Upper lobe of left lung (tissue), 6 donors: ENCODE data around the gene PRR14. TPM values are rescaled to one million over a fixed set of nuclear protein-coding genes. Genes with fewer than 3 reads are reported as not detected.

Source experiments
- ATAC-seq, 2 donors: fragments of 200-7000 bp; cut with Tn5 transposase; one replicate each; pipeline ENCODE4 v1.9.1; 2022; ENCODE audit warnings: mild to moderate bottlenecking in 2 of 2, moderate library complexity in 2 of 2; ENCODE audit not compliant: low FRiP score in 2 of 2
- DNase-seq, 2 donors: peaks; one replicate each; pipeline ENCODE4 v3.0.0-alpha.2; 2019 to 2020
- H3K27ac ChIP-seq, 4 donors: fragments of 200-600 bp; sonication (generic); one replicate each; pipeline ENCODE4 v1.5.1; 2016 to 2019
- H3K27me3 ChIP-seq, 4 donors: fragments of 200-600 bp; sonication (generic); one replicate each; pipeline ENCODE4 v1.5.1; 2017 to 2019
- H3K36me3 ChIP-seq, 4 donors: fragments of 200-600 bp; sonication (generic); one replicate each; pipeline ENCODE4 v1.5.1; 2016 to 2019
- H3K4me1 ChIP-seq, 4 donors: fragments of 200-600 bp; sonication (generic); one replicate each; pipeline ENCODE4 v1.5.1; 2018 to 2019
- H3K4me3 ChIP-seq, 4 donors: fragments of 200-600 bp; sonication (generic); one replicate each; pipeline ENCODE4 v1.5.1; 2017 to 2019; ENCODE audit warnings: mild to moderate bottlenecking in 2 of 4, moderate library complexity in 1 of 4
- H3K9me3 ChIP-seq, 4 donors: fragments of 200-600 bp; sonication (generic); one replicate each; pipeline ENCODE4 v1.5.1; 2018 to 2019
- EP300 ChIP-seq, 4 donors: sonication (generic); formaldehyde crosslinking; IDR thresholded peaks; one replicate each; pipeline ENCODE4 v1.5.1; 2017; ENCODE audit warnings: antibody characterized with exemption in 4 of 4, control low read depth in 2 of 4
- POLR2A ChIP-seq, 4 donors: fragments of 450-650 bp; IDR thresholded peaks; one replicate each; pipeline ENCODE4 v1.5.1; 2016 to 2017; ENCODE audit warnings: antibody characterized with exemption in 4 of 4, mild to moderate bottlenecking in 2 of 4
- POLR2AphosphoS5 ChIP-seq, 2 donors: sonication (generic); formaldehyde crosslinking; IDR thresholded peaks; one replicate each; pipeline ENCODE4 v1.5.1; 2017; ENCODE audit warnings: antibody characterized with exemption in 2 of 2
- WGBS, 2 donors: methylation state at CpG; one replicate each; pipeline ENCODE4 v1.1.5; 2017 to 2018; 5-methylcytosine and 5-hydroxymethylcytosine counted together
- total RNA-seq, 6 donors: library from RNA; depleted of rRNA in 4 of 6; stranded (reverse); fragments of >200 nt in 4 of 6; gene quantifications; one replicate each; pipeline versions ENCODE4 v1.1.0 to v1.2.1, GENCODE V29; 2016 to 2021
- TF ChIP-seq, protein P1 (sequence below), 6 experiments: fragments of 450-650 bp in 4 of 6; fragments of 200-600 bp in 2 of 6; sonication (generic) in 2 of 6; IDR thresholded peaks; one replicate each; pipeline ENCODE4 v1.5.1; 2016 to 2019; ENCODE audit warnings: antibody characterized with exemption in 6 of 6
- donor health status: DM: no; HTN: no; CAD: no; lungs with moderate emphysema.
- donor health status: DM: no; HTN: yes; CAD: no; lungs with severe emphysema.

PRR14 gene
- total RNA-seq, 6 donors from 2014 or later = 34.5 to 160 (median 54.9) TPM

DNA sequence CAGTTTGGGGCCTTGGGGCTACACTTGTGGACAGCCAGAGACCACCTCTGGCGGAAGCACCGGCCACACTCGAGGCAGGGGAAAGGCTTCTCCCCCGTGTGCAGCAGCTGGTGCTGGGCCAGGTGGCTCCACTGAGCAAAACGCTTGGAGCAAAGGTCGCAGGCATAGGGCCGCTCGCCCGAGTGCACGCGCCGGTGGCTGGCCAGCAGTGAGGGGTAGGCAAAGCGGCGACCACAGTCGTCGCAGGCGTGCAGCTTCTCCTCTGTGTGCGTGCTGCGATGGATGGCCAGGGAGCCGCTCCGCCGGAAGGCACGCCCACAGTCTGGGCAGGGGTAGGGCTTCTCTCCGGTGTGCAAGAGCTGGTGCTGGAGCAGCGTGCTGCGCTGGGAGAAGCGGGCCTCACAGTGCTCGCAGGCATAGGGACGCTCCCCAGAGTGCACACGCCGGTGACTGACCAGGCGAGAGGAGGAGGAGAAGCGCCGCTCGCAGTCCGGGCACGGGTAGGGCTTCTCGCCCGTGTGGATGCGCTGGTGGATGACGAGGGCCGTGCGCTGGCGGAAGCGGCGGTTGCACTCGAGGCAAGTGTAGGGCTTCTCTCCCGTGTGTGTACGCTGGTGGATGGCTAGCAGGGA is 46.3 kb upstream of the PRR14 start:
- Histone ChIP-seq H3K4me3 (no peak overlapping the region), H3K36me3 (peaks cover 6 to 48% (median 22%) of the 10 kb centered on the region in 4 donors), H3K27me3 (no peaks in the 10 kb centered on the region), H3K4me1 (peaks cover 8 to 14% (median 8%) of the 10 kb centered on the region in 4 donors), H3K9me3 (no peaks in the 10 kb centered on the region), H3K27ac (no peak overlapping the region)
- ATAC-seq (peak in 1 of 2 donors; percentile 56), DNase-seq (peak in 1 of 2 donors; percentile 82)
- TF ChIP-seq, protein P1, sequence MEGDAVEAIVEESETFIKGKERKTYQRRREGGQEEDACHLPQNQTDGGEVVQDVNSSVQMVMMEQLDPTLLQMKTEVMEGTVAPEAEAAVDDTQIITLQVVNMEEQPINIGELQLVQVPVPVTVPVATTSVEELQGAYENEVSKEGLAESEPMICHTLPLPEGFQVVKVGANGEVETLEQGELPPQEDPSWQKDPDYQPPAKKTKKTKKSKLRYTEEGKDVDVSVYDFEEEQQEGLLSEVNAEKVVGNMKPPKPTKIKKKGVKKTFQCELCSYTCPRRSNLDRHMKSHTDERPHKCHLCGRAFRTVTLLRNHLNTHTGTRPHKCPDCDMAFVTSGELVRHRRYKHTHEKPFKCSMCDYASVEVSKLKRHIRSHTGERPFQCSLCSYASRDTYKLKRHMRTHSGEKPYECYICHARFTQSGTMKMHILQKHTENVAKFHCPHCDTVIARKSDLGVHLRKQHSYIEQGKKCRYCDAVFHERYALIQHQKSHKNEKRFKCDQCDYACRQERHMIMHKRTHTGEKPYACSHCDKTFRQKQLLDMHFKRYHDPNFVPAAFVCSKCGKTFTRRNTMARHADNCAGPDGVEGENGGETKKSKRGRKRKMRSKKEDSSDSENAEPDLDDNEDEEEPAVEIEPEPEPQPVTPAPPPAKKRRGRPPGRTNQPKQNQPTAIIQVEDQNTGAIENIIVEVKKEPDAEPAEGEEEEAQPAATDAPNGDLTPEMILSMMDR (IDR thresholded peaks at IDR 0.05) = no peak
- TF ChIP-seq POLR2A (IDR thresholded peaks at IDR 0.05) (no peak), POLR2AphosphoS5 (IDR thresholded peaks at IDR 0.05) (no peak), EP300 (IDR thresholded peaks at IDR 0.05) (no peak)
- WGBS, 2 donors = 92 to 96% methylated on average over 37 to 49 of the region's 49 CpGs

DNA sequence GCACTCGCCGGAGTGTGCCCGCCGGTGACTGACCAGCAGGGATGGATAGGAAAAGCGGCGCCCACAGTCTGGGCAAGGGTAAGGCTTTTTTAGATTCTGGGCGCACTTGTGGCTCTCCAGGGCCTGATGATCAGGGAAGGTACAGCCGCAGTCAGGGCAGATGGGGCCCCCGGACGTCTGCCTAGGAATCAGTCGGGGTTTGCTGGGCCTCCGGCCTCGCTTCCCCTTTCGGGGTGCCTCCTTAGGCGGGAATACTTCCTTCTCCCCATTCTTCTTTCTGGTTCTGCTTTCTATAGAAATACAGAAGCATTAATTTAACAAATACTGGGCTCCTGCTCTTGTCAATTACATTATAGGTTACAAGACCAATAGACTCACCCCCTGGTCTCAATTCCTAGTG is 45.6 kb upstream of the PRR14 start:
- Histone ChIP-seq H3K4me1 (peaks cover 9 to 14% (median 10%) of the 10 kb centered on the region in 4 donors), H3K4me3 (no peak overlapping the region), H3K27me3 (no peaks in the 10 kb centered on the region), H3K36me3 (peaks cover 6 to 48% (median 22%) of the 10 kb centered on the region in 4 donors), H3K9me3 (no peaks in the 10 kb centered on the region), H3K27ac (no peak overlapping the region)
- DNase-seq (peak; percentile 30 to 50), ATAC-seq (no peak)
- WGBS, 2 donors = 85 to 90% methylated on average over 15 of the region's 15 CpGs
- no peak for TF ChIP-seq EP300 (IDR thresholded peaks at IDR 0.05)
- TF ChIP-seq, protein P1 (IDR thresholded peaks at IDR 0.05) = no peak
- TF ChIP-seq POLR2AphosphoS5 (IDR thresholded peaks at IDR 0.05) = no peak
- no peak for TF ChIP-seq POLR2A (IDR thresholded peaks at IDR 0.05)

DNA sequence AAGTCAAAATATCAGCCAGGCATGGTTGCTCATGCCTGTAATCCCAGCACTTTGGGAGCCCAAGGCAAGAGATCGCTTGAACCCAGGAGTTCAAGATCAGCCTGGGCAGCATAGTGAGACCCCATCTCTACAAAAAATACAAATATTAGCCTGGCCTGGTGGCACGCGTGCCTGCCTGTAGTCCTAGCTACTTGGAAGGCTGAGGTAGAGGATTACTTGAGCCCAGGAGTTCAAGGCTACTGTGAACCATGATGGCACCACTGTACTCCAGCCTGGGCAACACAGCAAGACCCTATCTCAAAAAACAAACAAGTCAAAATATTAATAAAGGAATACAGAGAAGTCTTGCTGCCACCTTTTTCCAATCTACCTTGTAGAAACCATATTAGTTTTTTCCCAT is 44.8 kb upstream of the PRR14 start:
- H3K9me3 ChIP-seq = no peaks in the 10 kb centered on the region
- H3K36me3 ChIP-seq = peaks cover 6 to 48% (median 22%) of the 10 kb centered on the region in 4 donors
- ATAC-seq = no peak
- TF ChIP-seq, protein P1 (IDR thresholded peaks at IDR 0.05) = no peak
- TF ChIP-seq POLR2AphosphoS5 (IDR thresholded peaks at IDR 0.05) (no peak), EP300 (IDR thresholded peaks at IDR 0.05) (no peak), POLR2A (IDR thresholded peaks at IDR 0.05) (no peak)
- peaks cover 12 to 18% (median 15%) of the 10 kb centered on the region in 4 donors for H3K4me1 ChIP-seq
- WGBS, 2 donors = 97 to 99% methylated on average over 3 of the region's 3 CpGs
- no peaks in the 10 kb centered on the region for H3K27me3 ChIP-seq
- DNase-seq = no peak
- H3K27ac ChIP-seq = no peak overlapping the region
- no peak overlapping the region for H3K4me3 ChIP-seq

DNA sequence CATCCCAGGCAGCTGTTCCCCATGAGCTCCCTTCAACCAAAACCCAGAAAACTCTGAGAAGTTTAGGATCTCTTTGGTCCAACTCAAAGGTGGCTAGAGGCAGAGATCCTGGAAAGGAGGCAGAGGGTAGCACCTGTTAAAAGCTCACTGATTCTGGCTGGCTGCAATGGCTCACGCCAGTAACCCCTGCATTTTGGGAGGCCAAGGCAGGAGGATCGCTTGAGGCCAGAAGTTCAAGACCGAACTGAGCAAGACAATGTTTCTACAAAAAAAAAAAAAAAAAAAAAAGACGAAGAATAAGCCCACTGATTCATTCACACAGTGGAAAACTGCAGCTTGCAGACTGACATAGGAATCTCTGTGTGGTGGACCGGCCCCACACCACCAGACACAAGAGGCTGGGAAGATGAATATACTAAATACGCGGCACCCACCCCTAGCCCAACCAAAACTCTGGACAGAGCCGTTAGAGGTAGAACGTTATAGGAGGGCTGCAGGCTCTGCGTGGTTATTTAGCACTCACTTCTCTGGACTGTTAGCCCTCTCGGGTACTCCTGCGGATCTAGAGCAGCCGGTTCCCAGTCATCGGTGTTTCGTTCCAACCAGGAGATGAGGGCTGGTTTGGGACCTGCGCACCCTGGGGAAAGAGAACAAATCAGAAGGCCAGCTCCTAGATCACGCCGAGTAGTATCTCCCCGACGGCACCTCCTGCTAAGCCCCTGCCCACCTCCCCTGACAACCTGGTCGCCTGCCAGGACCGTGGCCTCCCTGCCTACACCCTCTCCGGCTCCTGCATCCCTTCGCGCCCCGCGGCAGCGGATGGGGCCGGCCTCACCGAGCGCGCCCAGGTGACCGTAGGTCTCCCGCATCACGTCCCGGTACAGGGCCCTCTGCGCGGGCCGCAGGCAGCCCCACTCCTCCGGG is 41.5 kb upstream of the PRR14 start:
- Histone ChIP-seq H3K27me3 (no peaks in the 10 kb centered on the region), H3K4me1 (peaks cover 12 to 16% (median 15%) of the 10 kb centered on the region in 4 donors), H3K27ac (peak overlapping the region; percentile 91 to 98 (median 96)), H3K9me3 (no peaks in the 10 kb centered on the region), H3K36me3 (peaks cover 2 to 27% (median 12%) of the 10 kb centered on the region in 4 donors), H3K4me3 (peak overlapping the region; percentile 47 to 90 (median 72))
- 22 to 26% methylated on average over 20 to 23 of the region's 40 CpGs for WGBS, 2 donors
- DNase-seq (peak in 1 of 2 donors; percentile 50), ATAC-seq (peak; percentile 75 to 77)
- TF ChIP-seq POLR2A (IDR thresholded peaks at IDR 0.05) (no peak), EP300 (IDR thresholded peaks at IDR 0.05) (no peak), POLR2AphosphoS5 (IDR thresholded peaks at IDR 0.05) (no peak)
- TF ChIP-seq, protein P1 (IDR thresholded peaks at IDR 0.05) = peak in 2 of 6 experiments; percentile 2 to 19
